ENCODE measurements around the gene TAS2R43. TPM values are rescaled to one million over a fixed set of nuclear protein-coding genes. Genes with fewer than 3 reads are reported as not detected.

The TAS2R43 gene
- polyA plus RNA-seq, 1 of the 3 experiments (the other 2 are of a cell fraction): not detected

GRCh38 chr12:11081987-11082386 is 10.1 kb downstream of the TAS2R43 start:
- Histone ChIP-seq H3K4me2 (no peak overlapping the region), H3K27me3 (ENCODE audit: insufficient read depth) (no peaks in the 10 kb centered on the region), H3K27ac (ENCODE audit: low read depth in 2 of 2, low read length in 1 of 2) (no peak overlapping the region), H3K36me3 (replicated peaks in 1 of 2; ENCODE audit: control insufficient read depth in 1 of 2, insufficient read depth in 2 of 2, low read length in 1 of 2) (no peaks in the 10 kb centered on the region), H3K79me2 (ENCODE audit: insufficient read depth) (no peaks in the 10 kb centered on the region), H3K4me3 (ENCODE audit: low read depth in 2 of 2, low read length in 1 of 2) (no peak overlapping the region), H3K9me3 (no peaks in the 10 kb centered on the region), H3K9ac (no peak overlapping the region), H3K9me2 (no peaks in the 10 kb centered on the region), H3K4me1 (ENCODE audit: control insufficient read depth in 1 of 2, insufficient read depth in 2 of 2, low read depth in 1 of 2, low read length in 1 of 2) (no peaks in the 10 kb centered on the region), H4K20me1 (ENCODE audit: insufficient read depth) (no peaks in the 10 kb centered on the region), H2AFZ (ENCODE audit: low read depth) (no peak overlapping the region), H3F3A (replicated peaks; ENCODE audit: insufficient read depth) (no peaks in the 10 kb centered on the region)
- no peak for DNase-seq
- POLR2A ChIA-PET: no interaction called here
- WGBS (ENCODE audit: low lambda C conversion rate): no CpG with 5 or more reads among the region's 2 CpGs
- TF ChIP-seq USF1 (IDR thresholded peaks at IDR 0.05; ENCODE audit: borderline replicate concordance, low read depth): no peak
- no peak for TF ChIP-seq RFX5 (IDR thresholded peaks at IDR 0.05; ENCODE audit: low read length)
- TF ChIP-seq SMC3 (IDR thresholded peaks at IDR 0.05; ENCODE audit: low read depth, low read length): no peak
- TF ChIP-seq TAF1 (IDR thresholded peaks at IDR 0.05; ENCODE audit: borderline replicate concordance, low read depth, low read length): no peak
- TF ChIP-seq EZH2phosphoT487 (IDR thresholded peaks at IDR 0.05; ENCODE audit: borderline replicate concordance, low read depth): no peak
- no peak for TF ChIP-seq GABPA (IDR thresholded peaks at IDR 0.05; ENCODE audit: low read depth)
- no peak for TF ChIP-seq SIN3A (IDR thresholded peaks at IDR 0.05; ENCODE audit: borderline replicate concordance, low read depth, low read length)
- TF ChIP-seq CHD2 (IDR thresholded peaks at IDR 0.05; ENCODE audit: low read length, partially characterized antibody): no peak
- no peak for TF ChIP-seq MXI1 (IDR thresholded peaks at IDR 0.05; ENCODE audit: low read depth, low read length)
- TF ChIP-seq MEF2A (IDR thresholded peaks at IDR 0.05; ENCODE audit: borderline replicate concordance, low read depth): no peak
- no peak for TF ChIP-seq USF2 (IDR thresholded peaks at IDR 0.05; ENCODE audit: borderline replicate concordance, low read depth, low read length)
- no peak for TF ChIP-seq ELF1 (IDR thresholded peaks at IDR 0.05)
- no peak for TF ChIP-seq RAD21 (IDR thresholded peaks at IDR 0.05; ENCODE audit: low read length)
- no peak for TF ChIP-seq ZBTB33 (IDR thresholded peaks at IDR 0.05; ENCODE audit: borderline replicate concordance, low read depth)
- TF ChIP-seq TCF12 (IDR thresholded peaks at IDR 0.05): no peak
- no peak for TF ChIP-seq CTCF (IDR thresholded peaks at IDR 0.05)
- no peak for TF ChIP-seq PBX3 (IDR thresholded peaks at IDR 0.05)
- no peak for TF ChIP-seq FOSL2 (IDR thresholded peaks at IDR 0.05; ENCODE audit: borderline replicate concordance, low read depth)
- TF ChIP-seq FOXM1 (IDR thresholded peaks at IDR 0.05; ENCODE audit: low read depth): no peak
- no peak for TF ChIP-seq NFIC (IDR thresholded peaks at IDR 0.05; ENCODE audit: borderline replicate concordance)
- CTCF ChIA-PET: no interaction called here

Data from SK-N-SH (cell line).